ENCODE measurements around the gene TREX2.

The TREX2 gene

GRCh38 chrX:153434801-153435200 lies 11.1 kb downstream of the TREX2 start:
- DNase-seq (ENCODE audit: low read depth), result no peak

- no peak for DNase-seq (ENCODE audit: low read depth)
Measured at GRCh38 chrX:153433781-153434285, 12.0 kb downstream of the TREX2 start.

DNA sequence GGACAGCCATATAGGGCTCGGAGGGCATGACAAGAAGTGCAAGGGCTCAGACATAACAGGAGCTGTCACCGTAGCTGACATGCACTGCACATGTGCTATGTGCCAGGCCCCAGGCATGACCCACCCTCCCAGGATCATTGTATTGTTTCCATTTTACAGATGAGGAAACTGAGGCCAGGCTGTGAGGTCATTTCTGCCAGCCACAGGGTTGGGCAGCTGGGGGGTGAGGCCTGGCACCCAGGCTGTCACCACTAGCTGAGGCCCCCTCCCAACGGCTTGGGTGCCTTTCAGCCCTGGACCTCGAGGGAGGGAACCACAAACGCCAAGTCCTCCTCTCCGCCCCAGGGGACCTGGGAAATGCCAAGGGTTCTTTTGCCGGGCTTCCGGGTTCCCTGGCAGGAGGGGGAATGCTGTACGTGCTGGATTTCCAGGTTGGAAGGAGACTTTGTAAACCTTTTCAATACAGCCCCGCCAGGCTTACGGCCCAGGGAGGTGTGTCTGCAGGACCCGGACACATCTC lies 12.6 kb downstream of the TREX2 start:
- DNase-seq (ENCODE audit: low read depth), result no peak

GRCh38 chrX:153430796-153431195 lies 15.1 kb downstream of the TREX2 start:
- DNase-seq (ENCODE audit: low read depth), result no peak

DNA sequence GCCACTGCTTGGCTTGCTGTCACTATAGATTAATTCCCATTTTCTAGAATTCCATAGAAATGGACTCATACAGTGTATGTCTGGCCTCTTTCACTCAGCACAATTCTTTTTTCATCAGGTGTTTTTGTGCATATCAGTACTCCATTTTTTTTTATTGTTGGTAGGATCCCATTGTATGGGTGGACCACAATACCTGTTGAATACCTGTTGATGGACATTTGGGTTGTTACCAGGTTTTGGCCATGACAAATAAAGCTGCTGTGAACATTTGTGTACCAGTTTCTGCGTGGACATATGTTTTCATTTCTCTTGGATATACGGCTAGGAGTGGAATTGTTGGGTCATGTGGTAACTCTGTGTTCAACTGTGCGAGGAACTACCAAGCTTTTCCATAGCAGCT lies 19.7 kb downstream of the TREX2 start:
- no peak for DNase-seq (ENCODE audit: low read depth)

GRCh38 chrX:153423652-153424051 lies 22.2 kb downstream of the TREX2 start:
- DNase-seq (ENCODE audit: low read depth), result no peak

DNA sequence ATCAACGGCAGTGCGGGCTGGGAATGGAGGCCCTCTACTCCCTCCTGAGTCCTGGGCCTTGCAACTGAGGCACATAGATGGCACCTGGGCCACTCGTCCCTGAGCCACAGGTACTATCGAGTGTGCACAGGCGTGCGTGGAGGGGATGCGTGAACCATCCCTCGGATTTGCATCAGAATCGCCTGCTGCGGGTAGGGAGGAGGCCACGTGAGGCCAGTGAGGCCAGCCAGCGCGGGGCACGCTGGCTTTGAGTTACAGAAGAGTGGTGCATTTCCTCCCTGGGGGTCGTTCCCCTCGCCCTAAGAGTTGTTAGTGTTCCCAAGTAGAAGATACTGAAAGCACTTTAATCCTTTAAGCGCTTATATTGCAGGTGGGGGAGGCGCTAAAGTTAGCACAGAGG lies 24.0 kb downstream of the TREX2 start:
- DNase-seq (ENCODE audit: low read depth), result no peak

- no peak for DNase-seq (ENCODE audit: low read depth)
Measured at GRCh38 chrX:153420851-153421599, 24.8 kb downstream of the TREX2 start.

DNA sequence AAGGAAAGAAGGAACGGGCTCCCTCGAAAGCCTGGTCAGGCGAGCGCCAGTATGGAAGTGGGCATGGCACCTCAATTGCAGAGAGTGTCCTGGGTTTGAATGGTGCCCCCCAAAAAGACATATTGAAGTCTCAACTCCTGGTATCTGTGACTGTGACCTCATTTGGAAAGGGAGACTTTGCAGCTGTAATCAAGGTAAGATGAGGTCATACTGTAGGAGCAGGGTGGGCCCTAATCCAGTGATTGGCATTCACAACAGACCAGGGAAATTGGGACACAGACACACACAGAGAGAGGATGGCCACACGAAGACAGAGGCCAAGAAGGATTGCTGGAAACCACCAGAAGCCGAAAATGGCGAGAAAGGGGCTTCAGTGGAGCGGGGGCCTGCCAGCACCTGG lies 28.2 kb downstream of the TREX2 start:
- DNase-seq (ENCODE audit: low read depth), result no peak

DNA sequence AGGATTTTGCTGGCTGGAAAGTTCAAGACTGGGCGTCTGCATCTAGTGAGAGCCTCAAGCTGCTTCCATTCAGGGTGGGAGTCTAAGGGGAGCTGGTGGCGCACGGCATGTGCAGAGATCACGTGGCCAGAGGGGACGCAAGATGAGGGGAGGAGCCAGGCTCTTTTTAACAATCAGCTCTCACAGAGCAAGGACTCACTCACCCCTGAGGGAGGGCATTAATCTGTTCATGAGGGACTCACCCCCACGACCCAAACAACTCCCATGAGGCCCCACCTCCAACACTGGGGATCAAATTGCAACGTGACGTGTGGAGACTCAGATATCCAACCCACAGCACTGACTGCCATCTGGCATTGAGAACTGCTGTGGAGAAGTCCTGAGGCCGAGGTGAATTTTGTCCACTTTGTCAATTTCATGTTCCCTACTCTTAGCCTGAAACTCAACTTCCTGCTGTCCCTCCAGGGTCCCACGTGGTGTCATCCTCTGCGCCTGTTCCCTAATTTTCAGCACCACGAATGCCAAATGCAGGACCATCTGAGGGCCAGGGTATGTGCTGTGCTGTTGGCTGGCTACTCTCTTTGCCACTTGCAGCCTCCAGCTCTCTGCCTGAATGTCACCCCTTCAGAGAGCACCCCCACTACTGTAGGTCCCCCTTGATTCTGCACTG lies 28.9 kb downstream of the TREX2 start:
- DNase-seq (ENCODE audit: low read depth), result no peak

DNA sequence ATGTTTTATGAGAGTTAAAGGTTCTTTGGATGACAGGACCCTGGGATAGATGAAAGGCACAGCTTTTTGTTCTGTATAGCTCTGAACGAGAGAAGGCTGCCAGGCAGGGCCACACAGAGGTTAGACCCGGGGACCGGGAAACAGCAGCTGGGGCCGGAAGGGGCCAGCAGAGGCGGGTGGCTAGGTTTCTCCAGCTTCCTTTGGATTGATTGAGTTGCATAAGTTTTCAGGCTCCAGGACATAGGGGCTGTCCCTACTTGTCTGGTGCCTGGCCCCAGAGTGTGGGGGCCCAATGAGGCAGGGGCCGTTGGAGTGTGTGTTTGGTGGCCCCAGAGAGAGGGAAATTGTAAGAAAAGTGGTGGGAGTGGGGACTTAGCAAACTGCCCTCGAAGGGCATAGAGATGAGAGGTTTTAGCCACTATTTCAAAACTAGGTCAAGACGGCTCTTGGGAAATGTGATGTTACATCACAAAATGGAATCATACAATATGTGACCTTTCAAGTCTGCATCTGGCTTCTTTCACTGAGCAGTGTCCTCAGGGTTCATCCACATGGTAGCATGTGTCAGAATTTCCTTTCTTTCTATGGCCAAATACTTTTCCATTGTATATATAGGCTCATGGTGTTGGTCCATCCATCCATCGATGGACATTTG lies 30.9 kb downstream of the TREX2 start:
- DNase-seq (ENCODE audit: low read depth), result no peak

GRCh38 chrX:153413731-153414130 lies 32.1 kb downstream of the TREX2 start:
- DNase-seq (ENCODE audit: low read depth), result no peak

DNA sequence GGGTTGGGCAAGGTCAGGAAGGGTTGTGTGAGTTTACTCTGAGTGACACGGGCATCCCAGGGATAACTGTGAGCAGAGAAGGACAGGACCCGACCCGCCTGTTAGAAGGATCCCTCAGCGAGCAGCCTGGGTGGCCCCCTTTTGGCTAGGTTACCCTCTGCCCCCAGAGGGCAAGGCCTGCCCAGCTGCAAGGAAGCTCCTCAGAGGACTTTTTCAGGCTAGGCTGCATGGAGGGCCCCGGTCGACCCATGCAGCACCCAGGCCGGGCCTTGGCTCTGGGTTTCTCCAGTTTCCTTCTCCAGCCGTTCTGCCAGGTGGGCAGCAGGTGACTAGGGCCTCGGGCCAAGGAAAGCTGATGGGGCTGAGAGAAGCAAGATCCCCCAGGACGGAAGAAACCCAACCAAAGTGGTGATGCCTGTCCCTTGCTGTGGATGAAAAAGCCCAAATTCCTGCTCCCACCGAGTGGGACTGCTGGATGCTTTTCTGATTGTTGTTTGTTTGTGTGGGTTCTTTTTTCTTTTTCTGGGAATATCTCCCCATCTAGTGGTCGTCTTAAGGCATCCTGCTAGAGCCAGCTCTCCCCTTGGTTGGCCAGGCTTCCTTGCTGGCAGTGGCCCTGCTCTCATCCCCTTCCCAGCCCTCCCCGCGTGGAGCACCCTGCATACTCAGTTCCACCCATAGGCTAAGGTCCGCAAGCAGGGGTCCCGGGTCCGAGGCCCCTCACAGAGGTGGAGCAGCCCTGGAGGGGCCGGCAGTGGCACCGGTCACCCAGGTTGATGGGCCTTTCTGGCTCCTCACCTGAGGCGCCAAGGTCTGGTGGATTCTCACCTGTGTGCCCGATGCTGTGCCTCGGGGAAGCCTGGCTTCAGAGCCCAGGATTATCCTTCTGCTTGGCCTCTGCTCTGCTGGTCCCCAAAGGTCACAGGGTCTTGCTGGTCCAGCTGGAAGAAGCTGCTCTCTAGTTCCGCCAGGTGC lies 32.8 kb downstream of the TREX2 start:
- DNase-seq (ENCODE audit: low read depth), result no peak

- no peak for DNase-seq (ENCODE audit: low read depth)
Measured at GRCh38 chrX:153411988-153412574, 33.8 kb downstream of the TREX2 start.

- DNase-seq (ENCODE audit: low read depth), result peak; percentile 24
Measured at GRCh38 chrX:153411255-153411987, 34.4 kb downstream of the TREX2 start, which contains the start of gene ZFP92. ZFP92 (plus strand) TSS chrX:153411472; CDS start chrX:153418323, 6,851 bp downstream.

DNA sequence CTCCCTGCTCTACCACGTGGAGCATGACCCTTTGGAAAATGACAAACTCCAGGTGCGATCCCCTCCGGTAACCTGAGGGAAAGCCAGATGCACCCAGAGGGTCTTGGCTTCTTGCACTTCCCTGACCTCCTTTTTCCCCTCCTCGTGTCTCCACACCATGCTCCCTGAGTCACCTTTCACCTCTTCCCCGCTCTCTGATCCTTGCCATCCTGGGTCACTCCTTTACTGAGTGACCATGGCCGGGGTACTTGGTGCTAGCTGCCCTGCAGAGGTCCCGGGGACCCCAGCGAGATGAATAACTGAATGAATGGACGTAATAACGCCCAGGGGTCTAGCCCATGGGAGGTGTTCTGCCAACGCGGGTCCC lies 35.0 kb downstream of the TREX2 start:
- no peak for DNase-seq (ENCODE audit: low read depth)

- no peak for DNase-seq (ENCODE audit: low read depth)
Measured at GRCh38 chrX:153410373-153410772, 35.5 kb downstream of the TREX2 start.

DNA sequence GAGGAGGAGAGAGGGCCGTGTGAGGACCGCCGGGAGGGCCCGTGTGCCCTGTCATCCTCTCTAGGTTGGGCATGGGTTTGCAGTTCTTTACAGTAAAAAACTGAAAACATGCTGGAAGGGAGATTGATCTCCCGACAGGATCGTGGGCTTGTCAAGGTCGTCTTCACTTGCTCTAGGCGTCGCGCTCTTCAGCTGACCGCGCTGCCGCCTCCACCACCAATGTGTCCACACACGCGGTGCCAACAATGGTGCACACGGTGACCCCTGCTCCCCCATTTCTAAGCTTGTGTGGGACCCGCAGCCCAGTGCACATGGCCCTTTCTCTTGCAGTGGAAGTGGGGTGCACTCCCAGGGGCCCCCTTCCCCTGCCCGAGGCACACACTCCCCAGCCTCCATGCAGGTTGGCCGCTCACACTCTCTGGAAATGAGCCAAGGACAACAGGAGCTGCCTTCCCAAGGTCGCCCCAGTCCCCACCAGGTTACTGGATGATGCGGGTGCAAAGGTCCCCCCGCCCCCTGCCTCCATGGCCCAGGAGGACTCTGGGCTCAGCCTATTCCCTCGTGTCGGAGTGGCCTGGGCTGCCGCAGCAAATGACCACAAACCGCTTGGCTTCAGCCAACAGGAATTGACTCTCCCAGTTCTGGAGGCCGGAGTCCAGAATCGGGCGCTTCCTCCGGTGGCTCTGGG lies 36.3 kb downstream of the TREX2 start:
- DNase-seq (ENCODE audit: low read depth), result no peak

GRCh38 chrX:153408871-153409351 lies 36.9 kb downstream of the TREX2 start:
- no peak for DNase-seq (ENCODE audit: low read depth)

All from activated T-helper 1 cell treated with Interleukin-2 at 50 U/mL for 16 hours (primary cell).